ENCODE results near the gene NRN1. TPM values are rescaled to one million over a fixed set of nuclear protein-coding genes. Genes with fewer than 3 reads are reported as not detected.
A peak's percentile ranks its signal among the peaks of the same experiment; 100 is the strongest.

NRN1 gene
- total RNA-seq, 2 experiments from 2014 or later, result not detected

- Mint-ChIP-seq H3K4me1 (ENCODE audit: low read depth) (peaks cover 83% of the 10 kb centered on the region), H3K36me3 (ENCODE audit: low read depth) (no peaks in the 10 kb centered on the region), H3K27me3 (peaks cover 94% of the 10 kb centered on the region), H3K4me3 (peak overlapping the region; percentile 83), H3K27ac (peak overlapping the region; percentile 54), H3K9me3 (peaks cover 4% of the 10 kb centered on the region)
- peak in 4 of 14 experiments; percentile 36 to 68 (median 56) for DNase-seq
- H3K4me3 ChIP-seq (ENCODE audit: low read length), result peak overlapping the region; percentile 47
- ChIA-PET POLR2A (interaction anchor here (0.9 kb wide), 1 partner anchor 152 kb away, joined by 3 read pairs; no protein-coding TSS in a partner anchor), CTCF (no interaction called here)
- ATAC-seq (ENCODE audit: poor library complexity), result peak; percentile 15
- H3K4me1 ChIP-seq (ENCODE audit: insufficient read depth, low read length), result peaks cover 82% of the 10 kb centered on the region
- TF ChIP-seq CTCF (IDR thresholded peaks at IDR 0.05), result no peak
- intact Hi-C loops (cut with DNase I, micrococcal nuclease), result loop anchor here in 1 of 2 experiments (10.0 kb wide), 1 partner anchor 1229 kb away; the partner anchor contains the start of gene CDYL
- no peak overlapping the region for H3K27ac ChIP-seq (ENCODE audit: low read depth in 1 of 2, low read length in 2 of 2)
- H3K36me3 ChIP-seq (ENCODE audit: insufficient read depth, low read length), result no peaks in the 10 kb centered on the region
- peaks cover 96 to 98% of the 10 kb centered on the region in 2 experiments for H3K27me3 ChIP-seq (ENCODE audit: control insufficient read depth in 1 of 2, insufficient read depth in 2 of 2, low read length in 2 of 2)
- H3K9me3 ChIP-seq (ENCODE audit: control insufficient read depth in 1 of 2, insufficient read depth in 1 of 2, low read length in 2 of 2), result peaks cover 12 to 77% of the 10 kb centered on the region in 2 experiments
Measured at GRCh38 chr6:6003621-6004366, 2.9 kb downstream of the NRN1 start.

GRCh38 chr6:6002848-6003620, 3.7 kb downstream of the NRN1 start:
- Histone ChIP-seq H3K9me3 (ENCODE audit: control insufficient read depth in 1 of 2, insufficient read depth in 1 of 2, low read length in 2 of 2) (peaks cover 12 to 75% of the 10 kb centered on the region in 2 experiments), H3K36me3 (ENCODE audit: insufficient read depth, low read length) (no peaks in the 10 kb centered on the region), H3K4me1 (ENCODE audit: insufficient read depth, low read length) (peaks cover 80% of the 10 kb centered on the region), H3K27me3 (ENCODE audit: control insufficient read depth in 1 of 2, insufficient read depth in 2 of 2, low read length in 2 of 2) (peaks cover 97 to 99% of the 10 kb centered on the region in 2 experiments), H3K4me3 (ENCODE audit: low read length) (peak overlapping the region; percentile 47), H3K27ac (ENCODE audit: low read depth in 1 of 2, low read length in 2 of 2) (no peak overlapping the region)
- Mint-ChIP-seq H3K4me3 (peak overlapping the region; percentile 83), H3K4me1 (ENCODE audit: low read depth) (peaks cover 85% of the 10 kb centered on the region), H3K36me3 (ENCODE audit: low read depth) (no peaks in the 10 kb centered on the region), H3K27me3 (peaks cover 97% of the 10 kb centered on the region), H3K27ac (no peak overlapping the region), H3K9me3 (peaks cover 4% of the 10 kb centered on the region)
- CTCF ChIA-PET, result no interaction called here
- ATAC-seq (ENCODE audit: poor library complexity), result no peak
- POLR2A ChIA-PET, result interaction anchor here (0.7 to 0.9 kb wide), 2 partner anchors 62 to 151 kb away, joined by 3 to 6 read pairs; no protein-coding TSS in a partner anchor
- DNase-seq, result peak in 1 of 14 experiments; percentile 39
- TF ChIP-seq CTCF (IDR thresholded peaks at IDR 0.05), result no peak
- intact Hi-C loops (cut with DNase I, micrococcal nuclease), result loop anchor here in 1 of 2 experiments (10.0 kb wide), 1 partner anchor 1228 kb away; the partner anchor contains the start of gene CDYL

- H3K36me3 ChIP-seq (ENCODE audit: insufficient read depth, low read length), result no peaks in the 10 kb centered on the region
- intact Hi-C loops (cut with DNase I, micrococcal nuclease), result loop anchor here in 1 of 2 experiments (10.0 kb wide), 1 partner anchor 1227 kb away; the partner anchor contains the start of gene CDYL
- no peak overlapping the region for H3K27ac Mint-ChIP-seq
- CTCF ChIA-PET, result no interaction called here
- DNase-seq, result peak in 2 of 14 experiments; percentile 28 to 44
- peak overlapping the region; percentile 83 for H3K4me3 Mint-ChIP-seq
- no peak for TF ChIP-seq CTCF (IDR thresholded peaks at IDR 0.05)
- H3K4me1 Mint-ChIP-seq (ENCODE audit: low read depth), result peaks cover 86% of the 10 kb centered on the region
- peak; percentile 27 for ATAC-seq (ENCODE audit: poor library complexity)
- peaks cover 12 to 73% of the 10 kb centered on the region in 2 experiments for H3K9me3 ChIP-seq (ENCODE audit: control insufficient read depth in 1 of 2, insufficient read depth in 1 of 2, low read length in 2 of 2)
- H3K9me3 Mint-ChIP-seq, result peaks cover 4% of the 10 kb centered on the region
- H3K27ac ChIP-seq (ENCODE audit: low read depth in 1 of 2, low read length in 2 of 2), result no peak overlapping the region
- POLR2A ChIA-PET, result interaction anchor here (0.7 kb wide), 1 partner anchor 61 kb away, joined by 6 read pairs; no protein-coding TSS in a partner anchor
- peak overlapping the region; percentile 4 for H3K4me3 ChIP-seq (ENCODE audit: low read length)
- peaks cover 98 to 99% of the 10 kb centered on the region in 2 experiments for H3K27me3 ChIP-seq (ENCODE audit: control insufficient read depth in 1 of 2, insufficient read depth in 2 of 2, low read length in 2 of 2)
- H3K4me1 ChIP-seq (ENCODE audit: insufficient read depth, low read length), result peaks cover 80% of the 10 kb centered on the region
- H3K27me3 Mint-ChIP-seq, result peaks cover 97% of the 10 kb centered on the region
- H3K36me3 Mint-ChIP-seq (ENCODE audit: low read depth), result no peaks in the 10 kb centered on the region
Measured at GRCh38 chr6:6002005-6002847, 4.5 kb downstream of the NRN1 start.
